Hindlimb muscle (tissue), 1 donor: ENCODE results near the gene SCO2. TPM values are rescaled to one million over a fixed set of nuclear protein-coding genes. Genes with fewer than 3 reads are reported as not detected.

Experiments
- DNase-seq: peaks from one replicate; pipeline ENCODE4 v3.0.0-alpha.2; 2013
- polyA plus RNA-seq: library from polyadenylated mRNA; unstranded; fragments of 120-200 nt; gene quantifications from one replicate; pipeline ENCODE4 v1.2.1, GENCODE V29; 2013; ENCODE audit not compliant: insufficient read length

SCO2 gene
- polyA plus RNA-seq, 1 donor: 6.1 TPM

- DNase-seq: no peak
These were observed 34.7 kb downstream of the SCO2 start for GRCh38 chr22:50490531-50491308.

DNA sequence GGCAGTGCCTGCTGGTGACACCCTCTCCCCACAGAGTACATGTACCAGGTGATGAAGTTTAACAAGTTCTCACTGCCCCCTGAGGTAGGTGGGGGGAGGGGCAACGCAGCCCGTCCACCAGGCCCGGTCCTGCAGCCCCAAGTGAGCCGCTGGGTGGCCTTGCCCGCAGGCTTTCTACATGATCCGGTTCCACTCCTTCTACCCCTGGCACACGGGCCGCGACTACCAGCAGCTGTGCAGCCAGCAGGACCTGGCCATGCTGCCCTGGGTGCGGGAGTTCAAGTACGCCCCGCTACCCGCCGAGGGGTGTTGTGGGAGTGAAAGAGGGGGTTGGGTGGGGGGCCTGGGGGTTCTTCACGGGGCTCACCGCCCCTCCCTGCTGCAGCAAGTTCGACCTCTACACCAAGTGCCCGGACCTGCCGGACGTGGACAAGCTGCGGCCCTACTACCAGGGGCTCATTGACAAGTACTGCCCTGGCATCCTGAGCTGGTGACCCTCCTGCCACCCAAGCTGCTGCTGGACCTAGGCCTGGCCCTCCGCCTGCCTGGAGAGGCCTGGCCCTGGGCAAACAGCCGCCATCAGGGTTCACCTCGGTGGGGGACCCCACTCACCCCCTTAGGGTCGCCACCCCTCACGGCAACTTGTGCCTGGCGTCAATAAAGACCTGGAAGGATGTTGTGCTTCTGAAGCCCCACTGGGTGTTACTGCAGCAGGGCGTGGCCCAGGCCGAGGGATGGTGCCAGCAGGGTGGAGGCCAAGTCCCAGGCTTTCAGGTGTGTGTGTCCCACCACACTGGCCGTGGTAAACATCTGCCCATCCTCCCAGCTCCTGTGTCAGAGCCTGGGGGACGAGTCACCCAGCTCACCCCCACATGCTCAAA, 35.8 kb downstream of the SCO2 start:
- DNase-seq: no peak

- DNase-seq: no peak
These were observed 36.5 kb downstream of the SCO2 start for GRCh38 chr22:50488886-50489285.

- no peak for DNase-seq
These were observed 37.3 kb downstream of the SCO2 start for GRCh38 chr22:50488006-50488677.

DNA sequence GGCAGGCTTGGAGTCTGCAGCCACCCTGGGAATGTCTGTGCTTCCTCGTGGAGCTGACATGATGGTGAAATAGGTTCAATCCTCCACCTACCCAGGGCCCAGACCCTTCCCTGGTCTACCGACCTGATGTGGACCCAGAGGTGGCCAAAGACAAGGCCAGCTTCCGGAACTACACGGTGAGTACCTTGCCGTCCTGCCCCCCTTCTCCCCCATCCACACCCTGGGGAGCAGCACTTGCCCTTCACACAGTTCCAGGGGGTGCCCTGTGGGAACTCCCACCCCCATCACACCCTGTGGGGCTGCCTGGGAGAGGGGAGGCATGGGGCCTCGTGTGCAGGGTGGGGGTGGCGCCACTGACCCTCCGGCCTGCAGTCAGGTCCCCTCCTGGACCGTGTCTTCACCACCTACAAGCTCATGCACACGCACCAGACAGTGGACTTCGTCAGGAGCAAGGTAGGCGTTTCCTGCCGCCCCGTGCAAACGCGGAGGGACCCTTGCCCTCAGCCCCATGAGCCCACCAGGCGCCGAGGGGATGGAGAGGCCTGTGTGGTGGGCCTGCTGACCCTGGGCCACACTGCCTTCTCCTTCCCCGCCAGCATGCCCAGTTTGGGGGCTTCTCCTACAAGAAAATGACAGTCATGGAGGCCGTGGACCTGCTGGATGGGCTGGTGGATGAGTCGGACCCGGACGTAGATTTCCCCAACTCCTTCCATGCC, 38.0 kb downstream of the SCO2 start:
- no peak for DNase-seq

GRCh38 chr22:50486561-50487289, 38.7 kb downstream of the SCO2 start, which contains the start of gene MIOX:
TSS of gene MIOX (plus strand) at chr22:50486859. CDS start at chr22:50486898, 39 bp downstream.
- no peak for DNase-seq

DNA sequence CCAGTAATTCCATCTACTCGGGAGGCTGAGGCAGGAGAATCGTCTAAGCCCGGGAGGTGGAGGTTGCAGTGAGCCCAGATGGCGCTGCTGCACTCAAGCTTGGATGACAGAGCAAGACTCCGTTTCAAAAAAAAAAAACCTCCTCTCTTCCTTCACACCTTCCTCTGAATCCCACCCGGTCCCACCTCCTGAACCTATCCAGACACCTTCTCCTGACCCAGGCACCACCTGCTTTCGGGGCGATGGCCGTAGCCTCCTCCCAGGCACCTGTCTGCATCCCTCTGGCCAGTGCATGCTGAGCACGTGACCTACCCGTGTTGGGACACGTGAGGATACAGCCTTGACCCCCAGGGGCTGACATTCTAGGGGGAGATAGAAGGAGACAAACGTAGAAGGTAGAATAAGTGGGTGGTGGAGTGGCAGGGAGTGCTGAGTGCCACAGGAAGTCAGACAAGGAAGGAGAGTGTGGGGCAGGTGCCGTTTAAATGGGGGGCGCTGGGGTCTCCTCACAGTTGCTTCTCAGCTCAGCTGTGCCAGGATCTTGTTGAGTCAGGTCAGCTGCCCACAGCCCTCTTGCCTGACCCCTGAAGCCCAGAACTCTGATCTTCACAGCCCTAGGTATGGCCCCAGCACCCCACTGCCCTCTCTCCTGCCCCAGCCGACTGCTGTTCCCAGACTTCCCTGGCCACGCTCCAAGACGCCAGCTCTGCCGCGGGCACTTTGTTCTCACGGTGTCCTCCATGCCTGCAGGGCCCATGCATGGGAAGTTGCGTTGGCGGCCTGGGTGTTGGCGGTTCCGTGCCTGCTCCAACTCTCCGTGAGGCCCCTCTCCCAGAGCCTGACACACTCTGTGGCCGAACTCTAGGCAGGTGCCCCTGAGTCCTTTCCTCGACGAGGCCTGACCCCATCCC, 39.9 kb downstream of the SCO2 start:
- DNase-seq: no peak

- no peak for DNase-seq
These were observed 41.2 kb downstream of the SCO2 start for GRCh38 chr22:50483977-50484853.

GRCh38 chr22:50483556-50483955, 41.8 kb downstream of the SCO2 start:
- no peak for DNase-seq

- no peak for DNase-seq
These were observed 42.3 kb downstream of the SCO2 start for GRCh38 chr22:50483106-50483505.

DNA sequence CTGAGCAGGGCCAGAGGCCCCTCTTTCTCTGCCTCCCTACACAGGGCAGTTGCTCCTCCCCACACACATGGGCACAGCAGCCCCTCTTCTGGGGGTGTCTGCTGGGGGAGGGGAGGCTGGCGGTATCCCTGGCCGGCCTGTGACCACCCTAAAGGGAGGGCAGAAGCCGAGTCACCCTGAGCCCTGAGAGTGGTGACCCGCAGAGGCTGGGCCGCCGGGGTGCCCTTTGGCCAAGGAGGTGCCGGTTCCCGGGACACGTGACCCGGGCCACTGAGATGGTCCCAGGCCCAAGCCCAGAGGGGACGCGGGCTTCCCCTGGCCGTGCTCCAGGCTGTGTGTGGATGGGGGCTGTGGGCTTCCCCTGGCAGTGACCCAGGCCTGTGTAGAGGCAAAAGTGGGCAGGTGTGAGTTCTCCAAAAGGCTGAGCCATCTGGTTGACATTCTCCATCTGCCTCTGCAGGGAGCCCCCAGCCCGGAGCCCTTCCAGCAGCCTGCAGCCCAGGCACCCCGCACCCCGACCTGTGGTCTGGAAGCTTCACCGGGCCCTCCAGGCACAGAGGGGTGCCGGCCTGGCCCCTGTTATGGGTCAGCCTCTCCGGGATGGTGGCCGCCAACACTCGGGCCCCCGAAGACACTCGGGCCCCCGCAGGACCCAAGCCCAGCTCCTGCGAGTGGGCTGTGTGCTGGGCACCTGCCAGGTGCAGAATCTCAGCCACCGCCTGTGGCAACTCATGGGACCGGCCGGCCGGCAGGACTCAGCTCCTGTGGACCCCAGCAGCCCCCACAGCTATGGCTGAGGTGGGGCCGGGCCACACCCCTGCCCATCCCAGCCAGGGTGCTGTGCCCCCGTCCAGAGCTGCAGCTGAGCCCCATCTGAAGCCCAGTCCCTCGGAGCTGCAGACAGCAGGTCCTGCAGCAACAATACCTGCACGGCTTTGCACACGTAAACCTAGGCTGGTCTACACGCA, 43.0 kb downstream of the SCO2 start:
- no peak for DNase-seq

- no peak for DNase-seq
These were observed 43.8 kb downstream of the SCO2 start, which contains the start of gene ADM2 for GRCh38 chr22:50481440-50482106. TSS of gene ADM2 (plus strand) at chr22:50481543. CDS start at chr22:50481848, 305 bp downstream.

DNA sequence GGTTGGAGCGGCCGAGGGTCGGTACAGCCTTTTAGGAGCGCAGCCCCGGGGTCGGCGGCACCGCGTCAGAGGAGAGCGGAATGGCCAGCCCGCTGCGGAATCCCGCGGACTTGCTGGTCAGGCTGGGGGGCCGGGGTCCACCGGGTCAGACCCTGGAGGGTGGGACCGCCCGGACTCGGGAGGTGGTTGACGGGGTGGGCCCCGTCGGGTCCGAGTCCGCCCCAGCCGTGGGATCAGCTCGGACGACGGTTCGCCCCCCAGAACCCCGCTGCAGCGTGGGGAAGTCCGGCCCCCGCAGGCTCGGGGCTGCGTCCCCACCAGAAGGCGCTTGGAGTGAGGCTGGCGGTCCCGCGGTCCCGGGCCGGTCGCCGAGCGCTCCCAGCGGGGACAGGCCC, 44.4 kb downstream of the SCO2 start:
- DNase-seq: no peak

DNA sequence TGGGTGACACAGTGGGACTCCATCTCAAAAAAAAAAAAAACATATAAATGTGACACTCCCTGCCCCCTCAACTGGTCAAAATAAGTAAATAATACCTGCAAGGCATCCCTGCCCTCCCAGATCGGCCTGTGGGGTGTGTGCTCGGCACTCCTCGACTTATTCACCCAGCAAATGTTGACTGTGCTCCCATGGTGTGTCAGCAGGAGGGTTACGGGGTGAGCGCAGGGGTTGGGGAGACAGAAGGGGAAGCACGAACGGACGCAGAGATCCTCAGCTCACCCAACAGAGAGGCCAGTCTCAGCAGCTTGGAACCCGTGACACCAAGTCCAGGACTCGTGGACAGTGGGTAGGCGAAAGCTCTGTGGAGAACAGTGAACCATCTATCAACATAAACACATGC, 45.7 kb downstream of the SCO2 start:
- no peak for DNase-seq

DNA sequence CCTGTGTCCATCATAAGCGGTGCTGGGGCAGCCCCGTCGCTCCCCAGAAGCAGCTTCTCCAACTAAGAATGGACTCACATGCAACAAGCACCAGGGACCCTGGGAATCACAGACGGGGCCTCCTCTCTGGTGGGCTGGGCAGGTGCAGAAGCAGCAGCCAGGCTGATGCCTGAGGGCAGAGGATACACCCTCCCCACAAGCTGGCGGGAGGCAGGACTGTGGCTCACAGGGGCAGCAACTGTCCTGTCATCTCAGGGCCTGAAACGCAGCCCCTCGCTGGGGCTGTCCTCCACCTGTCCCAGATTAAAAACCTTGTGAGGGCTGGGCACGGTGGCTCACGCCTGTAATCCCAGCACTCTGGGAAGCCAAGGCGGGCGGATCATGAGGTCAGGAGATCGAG, 47.5 kb downstream of the SCO2 start:
- DNase-seq: no peak

- no peak for DNase-seq
These were observed 48.5 kb downstream of the SCO2 start for GRCh38 chr22:50476868-50477267.

- DNase-seq: no peak
These were observed 49.8 kb downstream of the SCO2 start for GRCh38 chr22:50475652-50476002.
